ENCODE data around the gene SYNRG. TPM values are rescaled to one million over a fixed set of nuclear protein-coding genes. Genes with fewer than 3 reads are reported as not detected.
"Not testable (repeated sequence)": the region's sequence is repeated elsewhere in the genome, so short reads cannot be mapped to it uniquely, and the experiment has no call there.

The SYNRG gene
- total RNA-seq, 2 donors from 2014 or later, result 28.9 to 34.1 TPM

DNA sequence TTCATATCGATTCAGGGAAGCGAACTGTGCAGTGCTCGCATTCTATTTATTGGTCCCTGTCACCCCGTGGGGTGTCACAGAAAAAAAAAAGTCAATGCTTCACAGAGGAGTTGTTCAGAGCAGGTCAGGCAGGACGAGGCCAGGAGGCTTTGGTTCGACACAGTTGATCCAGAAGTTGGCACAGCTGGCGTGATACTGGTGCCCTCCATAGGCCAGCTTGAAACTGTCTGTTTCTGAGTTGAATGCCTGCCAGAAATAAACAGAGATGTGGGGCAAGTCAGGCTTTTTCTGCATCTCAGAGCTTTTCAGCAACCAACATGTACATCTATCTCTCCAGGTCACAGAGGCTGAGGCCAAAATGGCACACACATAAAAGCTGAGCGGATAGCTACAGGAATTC is 90.4 kb downstream of the SYNRG start:
- H3K27me3 ChIP-seq, result no peaks in the 10 kb centered on the region
- H3K4me1 ChIP-seq, result no peaks in the 10 kb centered on the region
- H3K36me3 ChIP-seq, result no peaks in the 10 kb centered on the region
- no peak overlapping the region for H3K9ac ChIP-seq (ENCODE audit: low read depth in 2 of 2, low read length in 2 of 2)
- TF ChIP-seq CTCF (IDR thresholded peaks at IDR 0.05), result no peak
- H3K9me3 ChIP-seq, result no peaks in the 10 kb centered on the region
- intact Hi-C loops (cut with DNase I), result no loop called here
- no peak overlapping the region for H3K4me3 ChIP-seq
- DNase-seq, result no peak
- H3K27ac ChIP-seq, result no peak overlapping the region

DNA sequence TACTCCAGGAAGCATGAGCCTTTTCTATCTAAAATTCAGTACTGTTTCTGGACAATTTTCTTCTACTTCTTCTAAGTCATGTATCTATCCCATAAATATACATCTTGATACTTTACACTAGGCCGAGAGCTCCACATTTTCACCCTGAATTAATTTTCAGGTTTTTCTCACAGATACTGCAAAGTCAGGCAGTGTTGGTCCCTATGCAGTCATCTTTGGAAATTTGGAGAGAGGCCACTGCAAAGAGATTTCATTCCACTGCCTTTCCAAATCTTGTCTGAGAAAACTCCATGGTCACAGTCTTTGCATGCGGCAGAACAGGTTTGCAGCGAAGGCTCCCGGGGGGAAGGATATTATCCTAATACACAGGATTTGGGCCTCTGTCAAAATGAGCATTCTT is 91.3 kb downstream of the SYNRG start:
- no peaks in the 10 kb centered on the region for H3K9me3 ChIP-seq
- H3K27me3 ChIP-seq, result no peaks in the 10 kb centered on the region
- no peak for DNase-seq
- no peak overlapping the region for H3K9ac ChIP-seq (ENCODE audit: low read depth in 2 of 2, low read length in 2 of 2)
- no peak overlapping the region for H3K27ac ChIP-seq
- H3K4me1 ChIP-seq, result no peaks in the 10 kb centered on the region
- H3K4me3 ChIP-seq, result no peak overlapping the region
- no peak for TF ChIP-seq CTCF (IDR thresholded peaks at IDR 0.05)
- intact Hi-C loops (cut with DNase I), result no loop called here
- H3K36me3 ChIP-seq, result no peaks in the 10 kb centered on the region

- Histone ChIP-seq H3K9me3 (no peaks in the 10 kb centered on the region), H3K4me1 (no peaks in the 10 kb centered on the region), H3K36me3 (no peaks in the 10 kb centered on the region), H3K4me3 (no peak overlapping the region), H3K9ac (ENCODE audit: low read depth in 2 of 2, low read length in 2 of 2) (no peak overlapping the region), H3K27ac (no peak overlapping the region), H3K27me3 (no peaks in the 10 kb centered on the region)
- intact Hi-C loops (cut with DNase I), result no loop called here
- no peak for DNase-seq
- TF ChIP-seq CTCF (IDR thresholded peaks at IDR 0.05), result no peak
Observed at GRCh38 chr17:37516127-37516571, 93.1 kb downstream of the SYNRG start.

GRCh38 chr17:37513711-37514110 is 95.5 kb downstream of the SYNRG start:
- intact Hi-C loops (cut with DNase I), result no loop called here
- H3K9ac ChIP-seq (ENCODE audit: low read depth in 2 of 2, low read length in 2 of 2), result no peak overlapping the region
- TF ChIP-seq CTCF (IDR thresholded peaks at IDR 0.05), result no peak

DNA sequence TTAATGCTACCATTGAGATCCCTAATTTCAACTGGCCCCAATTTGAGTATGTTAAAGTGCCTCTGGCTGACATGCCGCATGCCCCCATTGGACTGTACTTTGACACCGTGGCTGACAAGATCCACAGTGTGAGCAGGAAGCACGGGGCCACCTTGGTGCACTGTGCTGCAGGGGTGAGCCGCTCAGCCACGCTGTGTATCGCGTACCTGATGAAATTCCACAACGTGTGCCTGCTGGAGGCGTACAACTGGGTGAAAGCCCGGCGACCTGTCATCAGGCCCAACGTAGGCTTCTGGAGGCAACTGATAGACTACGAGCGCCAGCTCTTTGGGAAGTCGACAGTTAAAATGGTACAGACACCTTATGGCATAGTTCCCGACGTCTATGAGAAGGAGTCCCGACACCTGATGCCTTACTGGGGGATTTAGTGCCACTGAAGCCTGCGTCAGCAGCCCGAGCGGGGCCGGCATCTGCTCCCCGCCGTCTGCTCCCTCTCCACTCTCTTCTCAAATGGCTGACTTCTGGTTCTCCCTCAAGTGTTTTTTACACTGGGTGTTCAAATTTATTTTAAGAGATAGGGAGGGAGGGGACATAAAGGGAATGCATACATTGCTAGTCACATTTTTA is 96.7 kb downstream of the SYNRG start:
- intact Hi-C loops (cut with DNase I), result no loop called here
- no peak overlapping the region for H3K9ac ChIP-seq (ENCODE audit: low read depth in 2 of 2, low read length in 2 of 2)
- H3K9me3 ChIP-seq, result no peaks in the 10 kb centered on the region
- no peaks in the 10 kb centered on the region for H3K36me3 ChIP-seq
- H3K27ac ChIP-seq, result no peak overlapping the region
- no peak for TF ChIP-seq CTCF (IDR thresholded peaks at IDR 0.05)
- H3K27me3 ChIP-seq, result no peaks in the 10 kb centered on the region
- DNase-seq, result no peak
- no peak overlapping the region for H3K4me3 ChIP-seq
- H3K4me1 ChIP-seq, result no peaks in the 10 kb centered on the region

More at GRCh38 chr17:37513711-37514110, 95.5 kb downstream of the SYNRG start:
- H3K9me3 ChIP-seq, result no peaks in the 10 kb centered on the region
- no peaks in the 10 kb centered on the region for H3K4me1 ChIP-seq
- no peaks in the 10 kb centered on the region for H3K36me3 ChIP-seq
- DNase-seq, result no peak
- H3K27me3 ChIP-seq, result no peaks in the 10 kb centered on the region
- no peak overlapping the region for H3K4me3 ChIP-seq
- H3K27ac ChIP-seq, result no peak overlapping the region

DNA sequence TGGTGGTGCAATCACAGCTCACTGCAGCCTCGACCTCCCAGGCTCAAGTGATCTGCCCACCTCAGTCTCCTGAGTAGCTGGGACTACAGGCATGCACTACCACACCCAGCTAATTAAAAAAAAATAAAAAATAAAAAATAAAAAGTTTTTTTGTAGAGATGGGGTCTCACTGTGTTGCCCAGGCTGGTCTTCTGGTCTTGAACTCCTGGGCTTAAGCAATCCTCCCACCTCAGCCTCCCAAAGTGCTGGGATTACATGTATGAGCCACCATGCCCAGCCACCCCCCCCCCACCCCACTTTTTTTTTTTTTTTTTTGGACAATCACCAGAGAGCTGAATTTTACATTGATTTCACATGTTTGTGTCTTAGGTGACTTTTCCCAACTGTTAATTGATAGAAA is 97.6 kb downstream of the SYNRG start:
- H3K36me3 ChIP-seq; intact Hi-C loops (cut with DNase I); H3K4me1 ChIP-seq; H3K9me3 ChIP-seq; H3K4me3 ChIP-seq; DNase-seq; H3K9ac ChIP-seq (ENCODE audit: low read depth in 2 of 2, low read length in 2 of 2); H3K27ac ChIP-seq; H3K27me3 ChIP-seq: not testable (repeated sequence)
